Activated CD4-positive, alpha-beta T cell treated with anti-CD3 and anti-CD28 coated beads, Interleukin-2, amount 10 ng/mL, durations not matched to agents 24 days and 14 days (primary cell): ENCODE measurements around the gene SH3RF1. TPM values are rescaled to one million over a fixed set of nuclear protein-coding genes. Genes with fewer than 3 reads are reported as not detected.

Experiments used
- DNase-seq: peaks from one replicate; pipeline ENCODE4 v3.0.0; 2022
- H3K27ac Mint-ChIP-seq: one replicate; pipeline ENCODE4 v1.8.0; 2022; ENCODE audit warnings: mild to moderate bottlenecking, mixed read lengths
- H3K27me3 Mint-ChIP-seq: one replicate; pipeline ENCODE4 v1.8.0; 2022; ENCODE audit warnings: mixed read lengths
- H3K36me3 Mint-ChIP-seq: one replicate; pipeline ENCODE4 v1.8.0; 2022; ENCODE audit warnings: low read depth, mild to moderate bottlenecking, mixed read lengths
- H3K4me1 Mint-ChIP-seq: one replicate; pipeline ENCODE4 v1.8.0; 2021; ENCODE audit warnings: mixed read lengths
- H3K4me3 Mint-ChIP-seq: one replicate; pipeline ENCODE4 v1.8.0; 2022; ENCODE audit warnings: mild to moderate bottlenecking, moderate library complexity, mixed read lengths
- H3K9me3 Mint-ChIP-seq: one replicate; pipeline ENCODE4 v1.8.0; 2021; ENCODE audit warnings: mixed read lengths
- intact Hi-C: fragments of 100-400 bp; cut with micrococcal nuclease; formaldehyde crosslinking; loops from one replicate; pipeline ENCODE4 v1.15.1; 2023
- total RNA-seq: library from RNA; stranded (reverse); gene quantifications from 2 replicates; pipeline ENCODE4 v1.2.3, GENCODE V29; 2022

SH3RF1 gene
- total RNA-seq, 1 donor from 2014 or later: 0.68 TPM

DNA sequence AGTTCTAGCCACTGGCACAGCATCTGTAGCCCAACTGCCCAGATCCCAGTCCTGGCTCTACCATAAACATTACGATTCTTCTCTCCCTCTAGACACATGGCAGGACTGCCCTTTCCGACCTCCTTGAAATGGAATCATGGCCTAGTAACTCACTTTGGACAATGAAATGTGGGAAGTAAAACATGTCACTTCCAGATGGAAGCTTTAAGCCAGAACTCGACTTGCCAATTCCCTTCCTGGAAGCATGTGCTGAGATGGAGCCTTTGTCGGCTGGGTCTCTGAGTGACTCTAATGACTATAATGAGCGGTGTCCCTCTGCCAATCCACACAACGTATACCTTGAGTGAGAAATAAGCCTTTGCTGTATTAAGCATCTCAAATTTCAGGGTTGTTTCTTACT lies 34.7 kb downstream of the SH3RF1 start:
- Mint-ChIP-seq H3K27ac (no peak overlapping the region), H3K4me1 (no peaks in the 10 kb centered on the region), H3K36me3 (no peaks in the 10 kb centered on the region), H3K27me3 (peaks cover 2% of the 10 kb centered on the region), H3K9me3 (no peaks in the 10 kb centered on the region), H3K4me3 (no peak overlapping the region)
- intact Hi-C loops: no loop called here
- no peak for DNase-seq

DNA sequence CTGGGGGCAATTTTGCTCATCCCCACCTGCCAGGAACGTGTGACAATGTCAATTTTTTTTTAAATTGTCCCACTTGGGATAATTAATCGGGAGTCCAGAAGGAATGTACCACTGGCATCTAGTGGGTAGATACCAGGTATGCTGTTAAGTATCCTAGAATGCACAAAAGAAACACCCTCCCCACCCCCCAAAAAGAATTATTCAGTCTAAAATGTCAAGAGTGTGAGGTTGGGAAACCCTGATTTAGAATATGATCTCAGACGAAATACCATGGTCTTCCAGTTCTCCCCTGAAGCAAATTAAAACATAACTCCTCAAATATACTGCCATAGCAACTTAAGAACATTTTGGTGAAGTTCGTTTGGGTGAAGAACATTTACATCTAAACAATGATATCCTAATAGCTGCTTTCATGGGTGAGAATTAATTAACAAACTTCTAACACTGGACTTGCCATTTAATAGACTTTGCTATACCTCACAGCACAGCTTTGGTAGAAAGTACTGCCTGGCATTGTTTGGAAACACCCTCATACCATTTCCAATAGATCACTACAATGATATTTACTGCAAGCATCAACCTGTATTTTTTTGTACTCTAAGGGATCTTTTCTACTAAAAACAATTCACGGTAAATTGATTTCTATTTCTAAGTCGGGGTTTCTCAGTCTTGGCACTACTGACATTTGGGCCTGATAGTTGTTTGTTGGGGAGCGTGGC lies 36.5 kb downstream of the SH3RF1 start:
- Mint-ChIP-seq H3K4me3 (no peak overlapping the region), H3K27me3 (peaks cover 2% of the 10 kb centered on the region), H3K36me3 (no peaks in the 10 kb centered on the region), H3K4me1 (no peaks in the 10 kb centered on the region), H3K27ac (no peak overlapping the region), H3K9me3 (no peaks in the 10 kb centered on the region)
- no peak for DNase-seq
- intact Hi-C loops: no loop called here

DNA sequence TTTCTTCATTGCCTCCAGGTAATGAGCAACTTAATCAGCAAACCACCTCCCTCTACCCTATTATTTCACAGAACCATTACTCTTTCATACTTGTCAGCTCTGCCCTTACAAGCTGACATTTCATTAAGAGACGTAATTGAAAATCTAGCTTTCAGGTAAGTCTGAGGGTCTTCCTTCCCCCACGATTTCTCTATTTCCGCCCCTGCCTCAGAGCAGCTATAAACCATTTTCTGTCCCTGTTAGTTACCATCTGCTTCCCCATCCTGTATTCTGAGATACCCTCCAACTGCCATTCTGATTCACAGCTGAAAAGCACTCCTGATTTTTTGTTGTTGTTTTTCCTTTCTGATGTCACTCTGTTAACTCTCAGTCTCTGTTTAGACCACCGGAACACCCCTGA lies 37.1 kb downstream of the SH3RF1 start:
- intact Hi-C loops: no loop called here
- Mint-ChIP-seq H3K27ac (no peak overlapping the region), H3K36me3 (no peaks in the 10 kb centered on the region), H3K4me3 (no peak overlapping the region), H3K27me3 (peaks cover 2% of the 10 kb centered on the region), H3K4me1 (no peaks in the 10 kb centered on the region), H3K9me3 (no peaks in the 10 kb centered on the region)
- DNase-seq: no peak

DNA sequence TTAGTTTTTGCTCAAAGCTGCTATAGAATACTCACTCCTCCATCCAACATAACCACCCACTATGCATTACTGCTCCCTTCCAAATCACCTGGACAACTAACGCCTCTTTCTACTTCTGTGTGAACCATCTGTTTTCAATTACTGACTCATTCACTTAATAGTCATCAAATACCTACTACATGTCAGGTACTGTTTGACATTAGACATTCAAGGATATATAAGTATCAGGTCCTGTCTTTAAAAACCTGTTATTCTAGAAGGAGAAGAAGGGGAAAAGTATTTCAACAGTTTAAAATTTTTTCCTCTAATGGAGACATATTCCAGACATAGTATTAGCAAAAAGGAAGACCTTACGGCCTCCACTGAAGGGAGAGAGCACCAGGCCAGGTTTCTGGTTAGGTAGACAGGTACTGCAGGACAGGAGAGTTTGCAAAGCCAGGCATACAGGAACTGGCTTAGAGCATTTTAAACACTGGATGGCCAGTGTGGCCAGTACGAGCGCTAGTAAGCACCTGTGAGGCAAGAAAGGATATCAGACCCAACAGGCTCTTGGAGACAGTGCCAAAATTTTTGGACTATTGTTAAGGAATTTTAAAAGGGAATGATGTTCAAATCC lies 39.0 kb downstream of the SH3RF1 start:
- intact Hi-C loops: no loop called here

DNA sequence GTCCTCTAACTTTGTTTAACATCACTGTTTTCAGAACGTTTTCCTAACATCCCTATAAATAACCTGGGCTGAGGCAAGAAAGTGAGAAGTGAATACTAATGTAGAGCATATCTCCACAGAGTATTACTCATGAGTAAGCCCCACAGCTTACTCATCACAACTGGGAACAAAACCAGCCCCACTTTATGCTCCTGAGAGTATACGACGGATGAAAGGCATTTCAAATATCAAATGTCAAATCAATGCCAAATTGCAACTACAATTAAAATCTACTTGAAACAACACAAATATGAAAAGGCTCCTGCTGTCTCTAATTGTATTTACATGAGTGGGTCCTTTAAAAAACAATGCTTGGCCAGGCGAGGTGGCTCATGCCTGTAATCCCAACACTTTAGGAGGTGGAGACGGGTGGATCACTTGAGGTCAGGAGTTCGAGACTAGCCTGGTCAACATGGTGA lies 41.2 kb downstream of the SH3RF1 start:
- Mint-ChIP-seq H3K27ac (no peak overlapping the region), H3K9me3 (no peaks in the 10 kb centered on the region), H3K4me3 (no peak overlapping the region)

More for the DNA sequence above, 39.0 kb downstream of the SH3RF1 start:
- H3K36me3 Mint-ChIP-seq: no peaks in the 10 kb centered on the region
- peaks cover 2% of the 10 kb centered on the region for H3K27me3 Mint-ChIP-seq
- H3K27ac Mint-ChIP-seq: no peak overlapping the region
- no peaks in the 10 kb centered on the region for H3K9me3 Mint-ChIP-seq
- no peak for DNase-seq
- no peak overlapping the region for H3K4me3 Mint-ChIP-seq
- no peaks in the 10 kb centered on the region for H3K4me1 Mint-ChIP-seq

DNA sequence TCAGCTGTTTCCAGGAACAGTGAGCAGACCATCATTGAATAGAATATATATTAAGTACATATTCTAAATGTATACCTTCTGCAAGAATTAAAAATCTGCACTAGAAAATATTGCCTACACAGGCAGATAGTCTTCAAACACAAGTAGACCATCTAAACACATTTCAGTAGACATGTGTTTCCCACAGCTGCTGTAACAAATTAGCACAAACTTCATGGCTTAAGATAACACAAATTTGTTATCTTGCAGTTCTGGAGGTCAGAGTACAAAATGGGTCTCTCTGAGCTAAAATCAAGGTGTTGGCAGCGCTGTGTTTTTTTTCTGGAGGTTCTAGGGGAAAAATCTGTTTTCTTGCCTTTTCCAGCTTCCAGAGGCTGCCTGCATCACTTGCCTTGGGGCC lies 42.7 kb downstream of the SH3RF1 start:
- intact Hi-C loops: no loop called here
- H3K9me3 Mint-ChIP-seq: no peaks in the 10 kb centered on the region
- DNase-seq: no peak

More for the DNA sequence above, 41.2 kb downstream of the SH3RF1 start:
- intact Hi-C loops: no loop called here
- Mint-ChIP-seq H3K27me3 (peaks cover 2% of the 10 kb centered on the region), H3K36me3 (no peaks in the 10 kb centered on the region), H3K4me1 (no peaks in the 10 kb centered on the region)
- no peak for DNase-seq

DNA sequence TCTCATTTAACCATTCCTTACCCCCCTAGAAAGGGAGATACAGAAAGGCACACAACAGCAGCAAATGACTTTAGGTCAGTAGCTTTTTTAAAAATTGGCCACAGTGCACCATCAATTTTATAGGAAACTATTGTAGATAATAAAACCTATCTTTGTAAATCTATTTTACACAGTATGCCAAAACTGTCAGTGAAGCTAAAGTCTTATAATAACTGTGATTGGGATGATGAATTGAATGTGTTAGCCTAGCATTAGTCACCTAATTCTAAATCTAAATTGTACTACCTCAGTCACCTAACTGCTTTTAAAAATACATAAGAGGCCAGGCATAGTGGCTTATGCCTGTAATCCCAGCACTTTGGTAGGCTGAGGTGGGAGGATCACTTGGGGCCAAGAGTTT lies 44.2 kb downstream of the SH3RF1 start:
- H3K27me3 Mint-ChIP-seq: no peaks in the 10 kb centered on the region
- intact Hi-C loops: loop anchor here (2.0 kb wide), 1 partner anchor 44 kb away; the partner anchor contains the start of gene SH3RF1
- no peaks in the 10 kb centered on the region for H3K9me3 Mint-ChIP-seq
- H3K36me3 Mint-ChIP-seq: no peaks in the 10 kb centered on the region
- H3K4me3 Mint-ChIP-seq: no peak overlapping the region
- no peak overlapping the region for H3K27ac Mint-ChIP-seq
- no peaks in the 10 kb centered on the region for H3K4me1 Mint-ChIP-seq
- DNase-seq: no peak

More for the DNA sequence above, 42.7 kb downstream of the SH3RF1 start:
- no peak overlapping the region for H3K27ac Mint-ChIP-seq
- H3K4me1 Mint-ChIP-seq: no peaks in the 10 kb centered on the region
- no peak overlapping the region for H3K4me3 Mint-ChIP-seq
- H3K36me3 Mint-ChIP-seq: no peaks in the 10 kb centered on the region
- no peaks in the 10 kb centered on the region for H3K27me3 Mint-ChIP-seq

DNA sequence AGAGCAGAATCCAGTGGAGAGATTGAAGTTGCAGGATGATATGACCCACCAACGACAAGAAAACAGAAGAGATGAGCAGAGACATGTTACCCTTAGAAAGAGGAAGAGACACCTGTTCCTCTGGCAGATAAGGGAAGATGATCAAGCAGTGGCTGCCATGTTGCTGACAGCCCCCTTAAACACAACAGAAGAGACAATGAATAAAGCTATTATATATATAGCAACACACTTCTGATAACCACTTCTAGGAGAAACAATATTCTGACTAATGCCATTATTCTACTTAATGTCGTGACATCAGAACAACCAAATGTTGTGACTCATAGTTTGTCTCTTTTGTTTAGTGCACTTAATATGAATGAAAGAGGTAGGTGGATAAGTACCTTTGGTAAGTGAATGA lies 44.9 kb downstream of the SH3RF1 start:
- no peaks in the 10 kb centered on the region for H3K36me3 Mint-ChIP-seq
- no peaks in the 10 kb centered on the region for H3K27me3 Mint-ChIP-seq
- H3K4me3 Mint-ChIP-seq: no peak overlapping the region
- no peaks in the 10 kb centered on the region for H3K4me1 Mint-ChIP-seq
- no peaks in the 10 kb centered on the region for H3K9me3 Mint-ChIP-seq
- DNase-seq: no peak
- intact Hi-C loops: loop anchor here (2.0 kb wide), 1 partner anchor 45 kb away; the partner anchor contains the start of gene SH3RF1
- H3K27ac Mint-ChIP-seq: no peak overlapping the region

DNA sequence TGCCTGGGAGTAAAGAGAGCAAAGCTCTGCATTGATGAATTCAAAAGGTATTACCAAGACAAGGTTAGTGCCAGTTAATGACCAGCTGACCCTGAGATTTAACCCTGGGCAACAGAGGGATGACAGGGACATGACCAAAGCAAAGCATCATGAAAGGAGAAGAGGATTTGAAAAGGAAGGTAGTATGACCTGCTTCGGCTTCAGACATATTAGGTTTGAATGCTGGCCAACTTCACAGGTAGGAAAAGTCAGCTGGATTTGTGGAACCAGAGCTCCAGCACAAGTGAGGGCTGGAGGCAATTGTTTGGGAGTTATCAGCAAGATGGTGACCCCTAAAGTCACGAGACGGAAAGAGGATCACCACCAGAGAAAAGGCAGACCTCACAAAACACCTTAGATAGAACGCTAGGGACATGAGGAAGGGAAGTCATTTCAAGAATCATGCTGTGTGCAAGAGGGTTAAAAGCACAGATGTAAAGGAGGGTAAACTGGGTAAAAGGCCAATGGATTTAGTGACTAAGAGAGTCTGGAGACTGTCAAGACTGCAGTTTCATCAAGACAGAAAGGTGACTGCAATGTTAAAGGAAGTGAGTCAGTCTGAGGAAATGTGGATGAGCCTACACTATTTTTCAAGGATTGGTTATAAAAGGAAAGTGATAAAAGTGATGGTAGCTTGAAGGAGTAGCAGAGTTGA lies 45.6 kb downstream of the SH3RF1 start:
- H3K4me3 Mint-ChIP-seq: no peak overlapping the region
- H3K27ac Mint-ChIP-seq: no peak overlapping the region
- H3K36me3 Mint-ChIP-seq: no peaks in the 10 kb centered on the region
- H3K4me1 Mint-ChIP-seq: no peaks in the 10 kb centered on the region
- H3K27me3 Mint-ChIP-seq: no peaks in the 10 kb centered on the region
- no peaks in the 10 kb centered on the region for H3K9me3 Mint-ChIP-seq
- intact Hi-C loops: no loop called here
- DNase-seq: no peak

DNA sequence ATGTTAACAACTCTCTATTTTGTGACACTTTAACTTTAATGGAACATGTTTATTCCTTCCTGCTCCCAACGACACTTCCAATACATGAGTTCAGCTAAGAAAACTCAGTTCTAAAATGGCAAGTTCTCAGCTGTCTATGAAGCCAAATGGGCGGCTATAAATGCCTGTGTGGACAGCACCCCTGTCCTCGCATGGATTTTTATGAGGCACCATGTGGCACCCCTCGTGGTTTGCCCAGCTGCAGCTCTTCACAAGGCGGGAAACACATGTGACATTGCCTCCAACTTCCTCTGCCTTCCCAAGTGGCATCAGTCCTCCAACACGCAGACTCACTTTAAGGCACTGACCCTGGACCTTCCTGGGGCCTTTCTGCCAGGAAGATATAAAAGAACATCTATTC lies 48.0 kb downstream of the SH3RF1 start:
- H3K27me3 Mint-ChIP-seq: no peaks in the 10 kb centered on the region
- no peak overlapping the region for H3K27ac Mint-ChIP-seq
- no peaks in the 10 kb centered on the region for H3K9me3 Mint-ChIP-seq
- no peak for DNase-seq
- intact Hi-C loops: no loop called here
- H3K4me1 Mint-ChIP-seq: no peaks in the 10 kb centered on the region
- no peak overlapping the region for H3K4me3 Mint-ChIP-seq
- H3K36me3 Mint-ChIP-seq: no peaks in the 10 kb centered on the region

DNA sequence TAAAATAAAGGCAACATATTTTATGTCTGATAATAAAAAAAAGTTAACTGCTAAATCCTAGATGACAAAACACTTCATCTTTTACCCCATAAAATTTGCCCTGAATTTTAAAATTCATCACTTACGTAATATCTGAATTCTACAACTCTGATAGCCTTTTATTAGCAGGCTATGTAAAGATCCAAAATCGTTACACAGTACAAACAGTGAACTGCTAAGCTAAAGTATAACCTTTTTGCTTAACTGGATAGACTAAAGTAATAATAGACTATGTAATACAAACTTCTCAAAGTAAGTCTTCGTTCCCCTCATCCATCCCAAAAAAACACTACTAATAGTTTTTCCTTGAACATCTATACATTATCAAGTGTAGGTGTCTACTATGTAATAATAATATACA lies 49.1 kb downstream of the SH3RF1 start:
- H3K4me3 Mint-ChIP-seq: no peak overlapping the region
- no peak overlapping the region for H3K27ac Mint-ChIP-seq
- no peak for DNase-seq
- no peaks in the 10 kb centered on the region for H3K27me3 Mint-ChIP-seq
- intact Hi-C loops: no loop called here
- H3K4me1 Mint-ChIP-seq: no peaks in the 10 kb centered on the region
- H3K9me3 Mint-ChIP-seq: no peaks in the 10 kb centered on the region
- H3K36me3 Mint-ChIP-seq: no peaks in the 10 kb centered on the region

DNA sequence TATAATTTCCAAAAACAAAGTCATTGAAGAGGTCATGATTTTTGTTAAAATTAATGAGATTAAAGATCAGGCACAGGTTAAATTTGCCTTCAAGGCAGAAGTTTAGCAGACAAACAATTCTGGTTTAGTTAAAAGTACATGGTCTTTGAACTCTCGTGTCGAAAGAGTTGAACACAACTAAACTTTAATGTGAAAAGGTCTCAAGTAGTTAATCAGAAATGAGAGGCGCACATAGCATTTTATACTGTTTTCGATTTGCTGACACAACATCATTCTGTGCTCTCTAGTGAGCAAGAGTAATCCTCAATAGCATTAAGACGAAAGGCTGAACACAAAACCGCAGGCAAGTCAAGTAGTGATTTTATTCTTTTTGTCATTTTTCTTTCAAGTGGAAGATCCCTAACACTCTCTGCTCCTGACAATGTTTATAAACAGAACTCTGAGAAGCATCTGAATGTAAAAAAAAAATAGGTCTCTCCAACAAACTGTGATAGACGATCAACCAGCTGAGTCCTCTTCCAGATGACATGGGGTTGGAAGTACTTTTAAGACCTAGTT lies 49.8 kb downstream of the SH3RF1 start:
- intact Hi-C loops: no loop called here
- Mint-ChIP-seq H3K27ac (no peak overlapping the region), H3K27me3 (no peaks in the 10 kb centered on the region), H3K9me3 (no peaks in the 10 kb centered on the region), H3K4me3 (no peak overlapping the region), H3K36me3 (no peaks in the 10 kb centered on the region), H3K4me1 (no peaks in the 10 kb centered on the region)
- DNase-seq: no peak

DNA sequence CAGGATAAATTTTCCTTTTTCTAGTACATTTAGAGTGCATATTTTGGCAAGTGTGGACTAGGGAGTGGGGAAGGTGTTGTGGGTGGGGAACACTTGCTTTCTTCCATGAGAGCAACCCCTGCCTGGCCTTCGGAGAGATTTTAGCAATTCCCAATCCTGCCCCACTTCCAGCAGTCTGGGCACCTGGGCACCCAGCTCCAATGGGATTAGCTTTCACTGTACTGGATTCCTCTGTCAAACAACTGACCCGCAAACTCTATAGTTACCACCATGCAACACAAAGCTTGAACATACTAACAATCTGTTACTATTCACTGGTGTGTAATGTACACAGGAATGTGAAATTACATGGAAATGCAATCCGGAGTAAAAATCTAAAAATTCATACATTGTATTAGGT lies 50.3 kb downstream of the SH3RF1 start:
- Mint-ChIP-seq H3K36me3 (no peaks in the 10 kb centered on the region), H3K27me3 (no peaks in the 10 kb centered on the region), H3K27ac (no peak overlapping the region), H3K4me3 (no peak overlapping the region), H3K4me1 (no peaks in the 10 kb centered on the region), H3K9me3 (no peaks in the 10 kb centered on the region)
- intact Hi-C loops: no loop called here
- no peak for DNase-seq

DNA sequence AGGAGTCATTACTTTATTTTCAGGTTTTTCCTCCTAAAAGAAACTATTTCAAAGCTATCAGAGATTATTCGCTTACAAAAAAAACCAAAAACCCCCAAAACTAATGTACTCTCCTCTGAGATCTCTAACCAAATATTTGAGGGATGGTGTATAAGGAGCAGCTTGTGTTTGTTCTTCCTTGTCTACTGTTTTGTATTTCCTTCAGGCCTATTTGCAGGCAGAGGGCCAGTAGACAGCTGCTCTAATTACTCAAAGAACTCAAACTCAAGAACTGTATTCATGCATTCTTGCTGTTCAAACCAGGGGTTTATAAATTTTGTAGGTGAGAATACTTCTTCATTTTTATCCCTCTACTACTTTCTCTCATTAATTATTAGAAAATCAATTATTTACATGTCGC lies 51.3 kb downstream of the SH3RF1 start:
- H3K36me3 Mint-ChIP-seq: no peaks in the 10 kb centered on the region
- no peak overlapping the region for H3K4me3 Mint-ChIP-seq
- H3K27me3 Mint-ChIP-seq: no peaks in the 10 kb centered on the region
- no peaks in the 10 kb centered on the region for H3K4me1 Mint-ChIP-seq
- no peak overlapping the region for H3K27ac Mint-ChIP-seq
- H3K9me3 Mint-ChIP-seq: no peaks in the 10 kb centered on the region
- intact Hi-C loops: no loop called here
- DNase-seq: no peak
